ENCODE measurements around the gene METTL6. TPM values are rescaled to one million over a fixed set of nuclear protein-coding genes. Genes with fewer than 3 reads are reported as not detected.

The METTL6 gene
- total and polyA plus RNA-seq, 2 of the 4 experiments (the other 2 are of a cell fraction) = 15.4 to 21.5 TPM

- DNase-seq (no peak), ATAC-seq (ENCODE audit: low read depth) (no peak)
- H4K5ac ChIP-seq (ENCODE audit: low read depth, low read length) = no peak overlapping the region
- 90% methylated on average over 4 of the region's 12 CpGs; no CpG with 5 or more reads in 1 of the 2 experiments for WGBS, 2 experiments (ENCODE audit: extremely low coverage in 2 of 2, insufficient read length in 1 of 2)
- no peak overlapping the region for H2AFZ ChIP-seq (replicated peaks; ENCODE audit: low read length, poor library complexity)
- POLR2A ChIA-PET (ENCODE audit: unreplicated experiment) = no interaction called here
- intact Hi-C loops (cut with micrococcal nuclease) = no loop called here
- H3K9me1 ChIP-seq (ENCODE audit: insufficient read depth, low read length) = peaks cover 3% of the 10 kb centered on the region; the same call in 1 of the 2 replicates
- no peak overlapping the region for H3K18ac ChIP-seq (ENCODE audit: low read depth, low read length)
- in situ Hi-C loops (cut with MboI; ENCODE audit: low sequenced_read_pairs) = no loop called here
- no peak overlapping the region for H2BK15ac ChIP-seq (ENCODE audit: low read depth, low read length)
- H4K8ac ChIP-seq (ENCODE audit: low read depth in 2 of 2, low read length in 2 of 2) = no peak overlapping the region
- H2AK9ac ChIP-seq (replicated peaks; ENCODE audit: low read depth, low read length, poor library complexity) = no peak overlapping the region
- no peak overlapping the region for H4K91ac ChIP-seq (ENCODE audit: insufficient read depth, low read depth, low read length)
- H2BK5ac ChIP-seq (ENCODE audit: low read depth, low read length, poor library complexity, severe bottlenecking) = no peak overlapping the region
- CTCF ChIA-PET = no interaction called here
- TF ChIP-seq CTCF (conservative IDR thresholded peaks at IDR 0.05; ENCODE audit: low read depth, low read length) = no peak
- TF ChIP-seq BHLHE40 (IDR thresholded peaks at IDR 0.05; ENCODE audit: low read depth, low read length) = no peak
- no peak for TF ChIP-seq MAFK (IDR thresholded peaks at IDR 0.05; ENCODE audit: low read depth, low read length)
- TF ChIP-seq MXI1 (IDR thresholded peaks at IDR 0.05; ENCODE audit: borderline replicate concordance, low read depth, low read length) = no peak
- no peak for TF ChIP-seq ELK1 (IDR thresholded peaks at IDR 0.05; ENCODE audit: borderline replicate concordance, low read depth, low read length)
- no peak for TF ChIP-seq CHD1 (IDR thresholded peaks at IDR 0.05; ENCODE audit: low read depth, low read length)
- TF ChIP-seq FOS (IDR thresholded peaks at IDR 0.05; ENCODE audit: low read depth, low read length) = no peak
- H3K36me3 ChIP-seq (ENCODE audit: control insufficient read depth, insufficient read depth, low read length) = no peaks in the 10 kb centered on the region
- no peaks in the 10 kb centered on the region; the same call in 1 of the 2 replicates for H4K20me1 ChIP-seq (ENCODE audit: insufficient read depth, low read length)
- H3K4me3 ChIP-seq (ENCODE audit: insufficient read depth, low read depth, low read length) = no peak overlapping the region
- dilution Hi-C loops (cut with HindIII; ENCODE audit: low sequenced_read_pairs, unreplicated experiment) = no loop called here
- H3K27me3 ChIP-seq (ENCODE audit: control insufficient read depth, insufficient read depth, low read length) = no peaks in the 10 kb centered on the region; the same call in 1 of the 2 replicates
- no peak overlapping the region for H3K9ac ChIP-seq (ENCODE audit: low read depth, low read length)
- no peak overlapping the region for H3K27ac ChIP-seq (ENCODE audit: insufficient read depth, low read length)
- H3K56ac ChIP-seq (ENCODE audit: extremely low read depth, insufficient read depth, low read length) = no peak overlapping the region
- no peak overlapping the region for H2BK20ac ChIP-seq (ENCODE audit: low read depth, low read length)
- no peak overlapping the region for H3K14ac ChIP-seq (replicated peaks; ENCODE audit: low read depth, low read length)
- no peak overlapping the region for H3K23ac ChIP-seq (ENCODE audit: low read depth, low read length)
- H2AK5ac ChIP-seq (ENCODE audit: low read depth, low read length) = no peak overlapping the region
- no peak overlapping the region for H3K4ac ChIP-seq (ENCODE audit: low read depth, low read length)
- no peaks in the 10 kb centered on the region for H3K79me1 ChIP-seq (ENCODE audit: low read depth in 1 of 2, low read length in 2 of 2)
- no peak overlapping the region for H2BK120ac ChIP-seq (ENCODE audit: low read depth, low read length)
- no peak overlapping the region for H3K4me2 ChIP-seq (ENCODE audit: low read depth, low read length)
- no peaks in the 10 kb centered on the region for H3K9me3 ChIP-seq (ENCODE audit: control insufficient read depth, insufficient read depth, low read length)
- no TSS peak for BruUV-seq (replicated peaks)
- no peaks in the 10 kb centered on the region for H3K4me1 ChIP-seq (ENCODE audit: control insufficient read depth, insufficient read depth, low read length)
Measured at GRCh38 chr3:15450438-15451215, 23.3 kb upstream of the METTL6 start.
